ENCODE data around the gene EFCAB9.

- TF ChIP-seq POLR2AphosphoS5 (IDR thresholded peaks at IDR 0.05; ENCODE audit: low read depth, low read length) (no peak), POLR2A (IDR thresholded peaks at IDR 0.05; ENCODE audit: low read depth, low read length) (no peak), SPI1 (IDR thresholded peaks at IDR 0.05; ENCODE audit: low read depth, low read length) (no peak), TAF1 (IDR thresholded peaks at IDR 0.05; ENCODE audit: low read depth, low read length) (no peak)
Observed at GRCh38 chr5:172182291-172182690, 11.7 kb upstream of the EFCAB9 start.
